Endodermal cell (in vitro differentiated cells): ENCODE results near the gene ATAD3B. TPM values are rescaled to one million over a fixed set of nuclear protein-coding genes. Genes with fewer than 3 reads are reported as not detected.

Source experiments
- DNase-seq: peaks from one replicate; pipeline ENCODE4 v3.0.0-alpha.2; 2017
- H3K27ac ChIP-seq: 2 replicates; pipeline ENCODE4 v1.5.1; 2013; ENCODE audit warnings: mild to moderate bottlenecking, low read depth, low read length, moderate library complexity
- H3K27me3 ChIP-seq: 2 replicates; pipeline ENCODE4 v1.6.1; 2013; ENCODE audit warnings: mild to moderate bottlenecking, low read length, moderate library complexity; ENCODE audit not compliant: insufficient read depth, control insufficient read depth, poor library complexity, severe bottlenecking
- H3K36me3 ChIP-seq: 2 replicates; pipeline ENCODE4 v1.7.0; 2013; ENCODE audit warnings: mild to moderate bottlenecking, low read length, moderate library complexity; ENCODE audit not compliant: control insufficient read depth, insufficient read depth
- H3K4me1 ChIP-seq: one replicate; pipeline ENCODE4 v1.7.0; 2013; ENCODE audit warnings: low read length; ENCODE audit not compliant: control insufficient read depth, insufficient read depth
- H3K4me3 ChIP-seq: 2 replicates; pipeline ENCODE4 v1.5.1; 2013; ENCODE audit warnings: mild to moderate bottlenecking, low read length, moderate library complexity
- H3K9ac ChIP-seq: 2 replicates; pipeline ENCODE4 v1.6.1; 2013; ENCODE audit warnings: mild to moderate bottlenecking, low read length, moderate library complexity; ENCODE audit not compliant: poor library complexity, severe bottlenecking; ENCODE audit errors: extremely low read depth
- H3K9me3 ChIP-seq: 2 replicates; pipeline ENCODE4 v1.6.1; 2013; ENCODE audit warnings: mild to moderate bottlenecking, low read length, moderate library complexity; ENCODE audit not compliant: control insufficient read depth
- H3K27ac Mint-ChIP-seq: 2 replicates; pipeline ENCODE4 v1.8.0; 2020; ENCODE audit warnings: mixed read lengths
- H3K27me3 Mint-ChIP-seq: 2 replicates; pipeline ENCODE4 v1.8.0; 2021; ENCODE audit warnings: mild to moderate bottlenecking, mixed read lengths; ENCODE audit not compliant: insufficient read depth
- H3K36me3 Mint-ChIP-seq: 2 replicates; pipeline ENCODE4 v1.8.0; 2020; ENCODE audit warnings: low read depth, mixed read lengths
- H3K4me1 Mint-ChIP-seq: 2 replicates; pipeline ENCODE4 v1.8.0; 2020; ENCODE audit warnings: mixed read lengths
- H3K4me3 Mint-ChIP-seq: 2 replicates; pipeline ENCODE4 v1.8.0; 2020; ENCODE audit warnings: mild to moderate bottlenecking, moderate library complexity, mixed read lengths
- H3K9me3 Mint-ChIP-seq: 2 replicates; pipeline ENCODE4 v1.8.0; 2020; ENCODE audit warnings: mild to moderate bottlenecking, mixed read lengths
- CTCF ChIP-seq: fragments of 200-600 bp; sonication (generic); conservative IDR thresholded peaks from 2 replicates; pipeline ENCODE4 v1.5.0; 2021; ENCODE audit warnings: antibody characterized with exemption, mild to moderate bottlenecking
- WGBS, 2 experiments: methylation state at CpG; one replicate each; pipeline versions ENCODE4 v1.1.5 to v1.1.7; 2013; ENCODE audit warnings: missing lambda C conversion rate in 2 of 2, mixed read lengths in 1 of 2; ENCODE audit not compliant: insufficient coverage in 1 of 2, insufficient read length in 1 of 2; 5-methylcytosine and 5-hydroxymethylcytosine counted together
- total RNA-seq, 2 donors: library from RNA; stranded (reverse); fragmentation: NEBNext Ultra II Directional in 1 of 2; extraction: Animal tissue kit (Norgen Biotek cat#: 25700) in 1 of 2; gene quantifications; 2 replicates in 1 of 2; 3 replicates in 1 of 2; pipeline ENCODE4 v1.2.1, GENCODE V29; 2021

Gene ATAD3B
- total RNA-seq, 2 donors from 2014 or later: 41.8 to 47.4 TPM

- WGBS, 2 experiments: 92% methylated on average over 9 to 15 of the region's 15 CpGs
- TF ChIP-seq CTCF: no peak
- no peaks in the 10 kb centered on the region for H3K27me3 Mint-ChIP-seq
Observed at GRCh38 chr1:1536938-1537546, 65.5 kb downstream of the ATAD3B start.

GRCh38 chr1:1537626-1538250, 66.2 kb downstream of the ATAD3B start:
- Histone ChIP-seq H3K9ac (no peak overlapping the region), H3K4me3 (no peak overlapping the region), H3K27me3 (no peaks in the 10 kb centered on the region), H3K9me3 (no peaks in the 10 kb centered on the region), H3K36me3 (peaks cover 16% of the 10 kb centered on the region), H3K4me1 (no peaks in the 10 kb centered on the region), H3K27ac (no peak overlapping the region)
- H3K4me1 Mint-ChIP-seq: no peaks in the 10 kb centered on the region
- H3K27ac Mint-ChIP-seq: no peak overlapping the region
- no peaks in the 10 kb centered on the region for H3K9me3 Mint-ChIP-seq
- H3K36me3 Mint-ChIP-seq: peaks cover 8% of the 10 kb centered on the region
- no peak for DNase-seq
- no peaks in the 10 kb centered on the region for H3K27me3 Mint-ChIP-seq
- TF ChIP-seq CTCF: no peak
- 96 to 97% methylated on average over 32 of the region's 32 CpGs for WGBS, 2 experiments
- H3K4me3 Mint-ChIP-seq: no peak overlapping the region

More at GRCh38 chr1:1536938-1537546, 65.5 kb downstream of the ATAD3B start:
- H3K9ac ChIP-seq: no peak overlapping the region
- H3K27me3 ChIP-seq: no peaks in the 10 kb centered on the region
- peaks cover 11% of the 10 kb centered on the region for H3K36me3 Mint-ChIP-seq
- no peaks in the 10 kb centered on the region for H3K4me1 ChIP-seq
- H3K4me1 Mint-ChIP-seq: no peaks in the 10 kb centered on the region
- H3K9me3 Mint-ChIP-seq: peaks cover 2% of the 10 kb centered on the region
- no peak overlapping the region for H3K4me3 Mint-ChIP-seq
- peak overlapping the region; percentile 55 for H3K27ac Mint-ChIP-seq
- no peak overlapping the region for H3K27ac ChIP-seq
- DNase-seq: no peak
- H3K36me3 ChIP-seq: peaks cover 16% of the 10 kb centered on the region
- H3K9me3 ChIP-seq: no peaks in the 10 kb centered on the region
- no peak overlapping the region for H3K4me3 ChIP-seq

GRCh38 chr1:1538334-1538733, 66.8 kb downstream of the ATAD3B start:
- peak overlapping the region; percentile 60 for H3K4me3 Mint-ChIP-seq
- no peaks in the 10 kb centered on the region for H3K27me3 ChIP-seq
- peaks cover 12% of the 10 kb centered on the region for H3K36me3 Mint-ChIP-seq
- H3K27ac Mint-ChIP-seq: no peak overlapping the region
- WGBS, 2 experiments: 94 to 96% methylated on average over 18 to 23 of the region's 23 CpGs
- H3K36me3 ChIP-seq: peaks cover 21% of the 10 kb centered on the region
- no peak overlapping the region for H3K4me3 ChIP-seq
- no peaks in the 10 kb centered on the region for H3K4me1 ChIP-seq
- DNase-seq: no peak
- no peaks in the 10 kb centered on the region for H3K9me3 Mint-ChIP-seq
- no peak for TF ChIP-seq CTCF
- no peaks in the 10 kb centered on the region for H3K4me1 Mint-ChIP-seq
- no peaks in the 10 kb centered on the region for H3K9me3 ChIP-seq
- H3K9ac ChIP-seq: no peak overlapping the region
- H3K27ac ChIP-seq: no peak overlapping the region
- H3K27me3 Mint-ChIP-seq: no peaks in the 10 kb centered on the region
